ENCODE results near the gene NAPA.

The NAPA gene

GRCh38 chr19:47499371-47499770, 15.5 kb downstream of the NAPA start:
- Mint-ChIP-seq H3K36me3 (ENCODE audit: low read depth) (peaks cover 13% of the 10 kb centered on the region), H3K4me1 (ENCODE audit: low read depth) (no peaks in the 10 kb centered on the region), H3K27me3 (no peaks in the 10 kb centered on the region), H3K4me3 (no peak overlapping the region), H3K9me3 (no peaks in the 10 kb centered on the region), H3K27ac (no peak overlapping the region)

- Mint-ChIP-seq H3K27me3 (no peaks in the 10 kb centered on the region), H3K9me3 (no peaks in the 10 kb centered on the region), H3K27ac (no peak overlapping the region), H3K4me3 (no peak overlapping the region), H3K36me3 (ENCODE audit: low read depth) (peaks cover 13% of the 10 kb centered on the region), H3K4me1 (ENCODE audit: low read depth) (no peaks in the 10 kb centered on the region)
Measured at GRCh38 chr19:47498561-47498960, 16.3 kb downstream of the NAPA start.

GRCh38 chr19:47497821-47498520, 16.9 kb downstream of the NAPA start:
- Mint-ChIP-seq H3K4me1 (ENCODE audit: low read depth) (no peaks in the 10 kb centered on the region), H3K9me3 (no peaks in the 10 kb centered on the region), H3K27ac (no peak overlapping the region), H3K4me3 (no peak overlapping the region), H3K36me3 (ENCODE audit: low read depth) (peaks cover 13% of the 10 kb centered on the region), H3K27me3 (no peaks in the 10 kb centered on the region)

GRCh38 chr19:47497050-47497766, 17.7 kb downstream of the NAPA start:
- no peaks in the 10 kb centered on the region for H3K9me3 Mint-ChIP-seq
- H3K36me3 Mint-ChIP-seq (ENCODE audit: low read depth): peaks cover 9% of the 10 kb centered on the region
- no peaks in the 10 kb centered on the region for H3K27me3 Mint-ChIP-seq
- no peaks in the 10 kb centered on the region for H3K4me1 Mint-ChIP-seq (ENCODE audit: low read depth)
- H3K4me3 Mint-ChIP-seq: no peak overlapping the region
- H3K27ac Mint-ChIP-seq: no peak overlapping the region

- no peak overlapping the region for H3K27ac Mint-ChIP-seq
- H3K4me3 Mint-ChIP-seq: no peak overlapping the region
Measured at GRCh38 chr19:47495478-47496372, 19.1 kb downstream of the NAPA start.

GRCh38 chr19:47494729-47495128, 20.1 kb downstream of the NAPA start:
- H3K36me3 Mint-ChIP-seq (ENCODE audit: low read depth): peaks cover 8% of the 10 kb centered on the region
- no peaks in the 10 kb centered on the region for H3K27me3 Mint-ChIP-seq
- H3K4me3 Mint-ChIP-seq: no peak overlapping the region
- no peak overlapping the region for H3K27ac Mint-ChIP-seq
- H3K4me1 Mint-ChIP-seq (ENCODE audit: low read depth): no peaks in the 10 kb centered on the region
- H3K9me3 Mint-ChIP-seq: no peaks in the 10 kb centered on the region

More at GRCh38 chr19:47495478-47496372, 19.1 kb downstream of the NAPA start:
- H3K4me1 Mint-ChIP-seq (ENCODE audit: low read depth): no peaks in the 10 kb centered on the region
- H3K36me3 Mint-ChIP-seq (ENCODE audit: low read depth): peaks cover 4% of the 10 kb centered on the region
- H3K27me3 Mint-ChIP-seq: no peaks in the 10 kb centered on the region
- no peaks in the 10 kb centered on the region for H3K9me3 Mint-ChIP-seq

GRCh38 chr19:47494211-47494547, 20.7 kb downstream of the NAPA start:
- Mint-ChIP-seq H3K36me3 (ENCODE audit: low read depth) (peaks cover 9% of the 10 kb centered on the region), H3K9me3 (no peaks in the 10 kb centered on the region), H3K27me3 (no peaks in the 10 kb centered on the region), H3K4me1 (ENCODE audit: low read depth) (no peaks in the 10 kb centered on the region), H3K4me3 (no peak overlapping the region), H3K27ac (no peak overlapping the region)

- peaks cover 9% of the 10 kb centered on the region for H3K36me3 Mint-ChIP-seq (ENCODE audit: low read depth)
- no peaks in the 10 kb centered on the region for H3K27me3 Mint-ChIP-seq
- H3K27ac Mint-ChIP-seq: no peak overlapping the region
- no peaks in the 10 kb centered on the region for H3K4me1 Mint-ChIP-seq (ENCODE audit: low read depth)
- H3K4me3 Mint-ChIP-seq: no peak overlapping the region
- H3K9me3 Mint-ChIP-seq: no peaks in the 10 kb centered on the region
Measured at GRCh38 chr19:47493378-47494210, 21.3 kb downstream of the NAPA start.

GRCh38 chr19:47492571-47493377, 22.1 kb downstream of the NAPA start:
- H3K36me3 Mint-ChIP-seq (ENCODE audit: low read depth): peaks cover 9% of the 10 kb centered on the region
- H3K27ac Mint-ChIP-seq: no peak overlapping the region

GRCh38 chr19:47492137-47492533, 22.7 kb downstream of the NAPA start:
- Mint-ChIP-seq H3K27ac (no peak overlapping the region), H3K36me3 (ENCODE audit: low read depth) (peaks cover 9% of the 10 kb centered on the region), H3K27me3 (no peaks in the 10 kb centered on the region), H3K9me3 (no peaks in the 10 kb centered on the region), H3K4me1 (ENCODE audit: low read depth) (peaks cover 6% of the 10 kb centered on the region), H3K4me3 (no peak overlapping the region)

More at GRCh38 chr19:47492571-47493377, 22.1 kb downstream of the NAPA start:
- Mint-ChIP-seq H3K4me3 (no peak overlapping the region), H3K9me3 (no peaks in the 10 kb centered on the region), H3K27me3 (no peaks in the 10 kb centered on the region), H3K4me1 (ENCODE audit: low read depth) (no peaks in the 10 kb centered on the region)

- peaks cover 6% of the 10 kb centered on the region for H3K36me3 Mint-ChIP-seq (ENCODE audit: low read depth)
- H3K4me3 Mint-ChIP-seq: no peak overlapping the region
- H3K9me3 Mint-ChIP-seq: no peaks in the 10 kb centered on the region
- H3K4me1 Mint-ChIP-seq (ENCODE audit: low read depth): peaks cover 12% of the 10 kb centered on the region
- H3K27ac Mint-ChIP-seq: no peak overlapping the region
- H3K27me3 Mint-ChIP-seq: no peaks in the 10 kb centered on the region
Measured at GRCh38 chr19:47491358-47492136, 23.3 kb downstream of the NAPA start.

GRCh38 chr19:47490847-47491246, 24.0 kb downstream of the NAPA start:
- H3K4me1 Mint-ChIP-seq (ENCODE audit: low read depth): peaks cover 19% of the 10 kb centered on the region
- no peak overlapping the region for H3K4me3 Mint-ChIP-seq
- no peaks in the 10 kb centered on the region for H3K27me3 Mint-ChIP-seq
- H3K36me3 Mint-ChIP-seq (ENCODE audit: low read depth): peaks cover 6% of the 10 kb centered on the region
- no peaks in the 10 kb centered on the region for H3K9me3 Mint-ChIP-seq
- H3K27ac Mint-ChIP-seq: no peak overlapping the region

- H3K36me3 Mint-ChIP-seq (ENCODE audit: low read depth): peaks cover 12% of the 10 kb centered on the region
- H3K4me1 Mint-ChIP-seq (ENCODE audit: low read depth): peaks cover 27% of the 10 kb centered on the region
- H3K4me3 Mint-ChIP-seq: no peak overlapping the region
- H3K9me3 Mint-ChIP-seq: no peaks in the 10 kb centered on the region
- no peak overlapping the region for H3K27ac Mint-ChIP-seq
- H3K27me3 Mint-ChIP-seq: no peaks in the 10 kb centered on the region
Measured at GRCh38 chr19:47490031-47490430, 24.8 kb downstream of the NAPA start.
